Measurements from ENCODE around the gene OXSR1.

Gene OXSR1

GRCh38 chr3:38204599-38205471 lies 39.5 kb downstream of the OXSR1 start:
- DNase-seq (ENCODE audit: low read depth): no peak
- TF ChIP-seq, protein P1, sequence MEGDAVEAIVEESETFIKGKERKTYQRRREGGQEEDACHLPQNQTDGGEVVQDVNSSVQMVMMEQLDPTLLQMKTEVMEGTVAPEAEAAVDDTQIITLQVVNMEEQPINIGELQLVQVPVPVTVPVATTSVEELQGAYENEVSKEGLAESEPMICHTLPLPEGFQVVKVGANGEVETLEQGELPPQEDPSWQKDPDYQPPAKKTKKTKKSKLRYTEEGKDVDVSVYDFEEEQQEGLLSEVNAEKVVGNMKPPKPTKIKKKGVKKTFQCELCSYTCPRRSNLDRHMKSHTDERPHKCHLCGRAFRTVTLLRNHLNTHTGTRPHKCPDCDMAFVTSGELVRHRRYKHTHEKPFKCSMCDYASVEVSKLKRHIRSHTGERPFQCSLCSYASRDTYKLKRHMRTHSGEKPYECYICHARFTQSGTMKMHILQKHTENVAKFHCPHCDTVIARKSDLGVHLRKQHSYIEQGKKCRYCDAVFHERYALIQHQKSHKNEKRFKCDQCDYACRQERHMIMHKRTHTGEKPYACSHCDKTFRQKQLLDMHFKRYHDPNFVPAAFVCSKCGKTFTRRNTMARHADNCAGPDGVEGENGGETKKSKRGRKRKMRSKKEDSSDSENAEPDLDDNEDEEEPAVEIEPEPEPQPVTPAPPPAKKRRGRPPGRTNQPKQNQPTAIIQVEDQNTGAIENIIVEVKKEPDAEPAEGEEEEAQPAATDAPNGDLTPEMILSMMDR (conservative IDR thresholded peaks at IDR 0.05; ENCODE audit: low read depth, low read length): no peak
- no peak overlapping the region for H3K4me3 ChIP-seq (ENCODE audit: low read length)

GRCh38 chr3:38205472-38205805 lies 40.1 kb downstream of the OXSR1 start:
- H3K4me3 ChIP-seq (ENCODE audit: low read length): no peak overlapping the region
- TF ChIP-seq, protein P1 (conservative IDR thresholded peaks at IDR 0.05; ENCODE audit: low read depth, low read length): no peak
- DNase-seq (ENCODE audit: low read depth): no peak

DNA sequence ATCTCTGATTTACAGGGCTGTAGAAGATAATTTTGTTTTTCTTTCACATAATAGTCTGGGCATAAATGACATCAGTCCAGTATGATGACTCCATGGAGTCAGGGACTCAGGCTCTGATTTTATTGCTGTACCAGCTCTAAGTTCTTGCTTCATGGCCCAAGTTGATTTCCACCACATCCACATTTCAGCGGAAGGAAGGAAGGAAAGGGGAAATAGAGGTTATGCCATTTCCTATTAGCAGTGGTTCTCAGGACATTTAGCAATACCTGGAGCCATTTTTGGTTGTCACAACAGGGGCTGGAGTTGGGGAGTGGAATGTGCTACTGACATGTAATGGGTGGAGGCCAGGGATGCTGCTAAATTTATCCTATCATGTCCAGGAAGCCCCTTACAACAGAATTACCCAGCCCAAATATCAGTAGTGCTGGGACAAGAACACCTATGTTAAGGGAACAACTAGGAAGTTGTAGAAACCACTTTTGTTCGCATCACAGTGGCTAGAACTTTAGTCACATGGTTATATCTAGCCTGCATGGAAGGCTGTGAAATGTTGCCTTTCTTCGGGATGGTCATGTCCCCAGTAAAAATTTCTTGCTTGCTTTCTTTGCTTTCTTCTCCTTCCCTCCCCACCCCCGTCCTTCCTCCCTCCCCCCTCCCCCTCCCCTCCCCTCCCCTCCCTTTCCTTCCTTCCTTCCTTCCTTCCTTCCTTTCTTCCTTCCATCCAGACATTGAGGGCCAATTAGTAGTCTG lies 42.1 kb downstream of the OXSR1 start:
- no peak overlapping the region for H3K4me3 ChIP-seq (ENCODE audit: low read length)
- TF ChIP-seq, protein P1 (conservative IDR thresholded peaks at IDR 0.05; ENCODE audit: low read depth, low read length): no peak
- DNase-seq (ENCODE audit: low read depth): no peak

DNA sequence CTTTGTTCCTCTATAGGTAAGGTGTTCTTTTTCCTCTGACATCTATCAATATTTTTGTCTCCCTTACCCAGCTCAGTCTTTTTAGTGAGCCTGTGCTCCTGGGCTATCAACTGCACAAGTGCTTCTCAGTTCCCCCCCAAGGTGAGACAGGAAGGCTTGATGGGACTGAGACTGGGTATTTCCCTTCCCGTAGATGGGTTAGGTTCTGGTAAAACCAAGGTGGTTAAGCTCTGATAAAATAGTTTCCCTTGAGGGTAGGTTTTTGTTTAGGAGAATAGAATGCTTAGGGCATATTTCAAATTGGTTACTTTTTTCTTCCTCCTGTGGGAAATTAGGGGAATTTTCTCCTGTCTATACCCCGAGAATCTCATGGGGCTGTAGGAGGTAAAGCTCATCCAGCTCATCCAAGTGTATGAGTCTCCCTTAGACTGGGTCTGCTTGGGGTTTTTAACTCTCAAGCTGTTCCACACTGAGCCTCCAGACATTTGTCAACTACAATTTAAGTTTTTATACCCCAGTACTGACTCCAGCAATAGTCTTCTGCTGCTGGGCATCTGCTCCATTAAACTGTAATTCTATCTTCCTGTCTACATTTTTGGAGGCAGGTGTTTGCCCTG lies 44.9 kb downstream of the OXSR1 start:
- TF ChIP-seq, protein P1 (conservative IDR thresholded peaks at IDR 0.05; ENCODE audit: low read depth, low read length): no peak
- no peak for DNase-seq (ENCODE audit: low read depth)
- no peak overlapping the region for H3K4me3 ChIP-seq (ENCODE audit: low read length)

GRCh38 chr3:38212141-38212540 lies 46.8 kb downstream of the OXSR1 start:
- DNase-seq (ENCODE audit: low read depth): no peak
- no peak overlapping the region for H3K4me3 ChIP-seq (ENCODE audit: low read length)
- TF ChIP-seq, protein P1 (conservative IDR thresholded peaks at IDR 0.05; ENCODE audit: low read depth, low read length): no peak

- no peak overlapping the region for H3K4me3 ChIP-seq (ENCODE audit: low read length)
- DNase-seq (ENCODE audit: low read depth): no peak
- TF ChIP-seq, protein P1 (conservative IDR thresholded peaks at IDR 0.05; ENCODE audit: low read depth, low read length): no peak
Measured at GRCh38 chr3:38214560-38214959, 49.2 kb downstream of the OXSR1 start.

Measured in retinal pigment epithelial cell (primary cell).